GM21529 (cell line): ENCODE data around the gene EXOC2.
A peak's percentile ranks its signal among the peaks of the same experiment; 100 is the strongest.
"Not testable (repeated sequence)": the region's sequence is repeated elsewhere in the genome, so short reads cannot be mapped to it uniquely, and the experiment has no call there.

Source experiments
- ATAC-seq: cut with Tn5 transposase; IDR thresholded peaks from one replicate; pipeline ENCODE4 v1.9.1; 2021; ENCODE audit not compliant: unreplicated experiment

Gene EXOC2

DNA sequence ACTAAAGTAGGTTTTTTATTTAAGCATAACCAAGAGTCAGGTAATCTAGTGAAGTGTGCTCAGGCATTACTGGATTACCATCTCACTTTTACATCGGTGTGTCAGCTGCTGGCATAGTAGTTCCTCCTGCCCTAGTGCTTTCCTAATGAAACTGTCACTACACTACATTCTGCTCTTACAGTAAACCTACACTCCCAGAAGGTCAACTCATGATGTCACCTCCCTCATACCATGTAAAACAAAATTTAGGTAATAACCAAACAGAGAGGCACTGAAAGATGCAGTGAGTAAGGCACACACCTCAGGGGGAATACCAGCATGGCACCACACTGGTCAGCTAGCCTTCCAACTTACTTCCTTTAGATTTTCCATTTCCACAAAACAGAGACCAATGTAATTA, 59.3 kb downstream of the EXOC2 start:
- no peak for ATAC-seq

DNA sequence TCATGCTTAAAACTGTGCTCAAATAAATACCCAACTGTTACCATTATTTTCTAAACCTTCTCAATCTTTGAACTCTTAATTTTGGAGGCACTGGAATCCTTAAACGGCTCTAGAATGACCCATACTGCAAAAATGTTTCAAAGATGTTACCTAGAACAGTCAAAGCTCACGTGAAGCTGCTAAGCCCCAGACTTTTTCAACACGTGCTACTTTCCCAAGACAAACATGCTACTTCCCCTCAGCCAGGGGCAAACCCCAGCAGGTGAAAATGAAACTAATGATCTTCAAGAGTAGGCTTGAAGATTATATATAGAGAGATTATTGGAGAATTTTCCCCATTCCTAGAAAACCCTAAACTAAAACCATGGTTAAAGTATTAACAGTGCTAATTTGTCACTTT, 64.2 kb downstream of the EXOC2 start:
- no peak for ATAC-seq

DNA sequence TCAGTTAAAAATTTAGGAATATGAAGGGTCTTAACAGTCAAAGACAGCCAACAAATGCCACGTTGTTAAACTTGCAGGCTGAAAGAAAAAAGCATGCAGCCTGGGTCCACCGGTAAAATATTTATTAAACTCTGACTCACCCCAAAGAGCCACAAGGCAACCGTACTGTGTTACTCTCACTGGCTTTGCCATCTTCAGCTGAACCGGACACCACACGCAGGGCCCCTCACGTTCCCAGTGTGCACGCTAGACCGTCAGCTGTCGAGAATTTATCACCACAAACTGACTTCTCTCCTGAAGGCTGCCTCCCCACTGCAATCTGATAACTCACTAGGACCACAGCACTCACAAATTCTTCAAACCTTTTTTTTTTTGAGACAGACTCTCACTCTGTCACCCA, 66.7 kb downstream of the EXOC2 start:
- ATAC-seq: no peak

DNA sequence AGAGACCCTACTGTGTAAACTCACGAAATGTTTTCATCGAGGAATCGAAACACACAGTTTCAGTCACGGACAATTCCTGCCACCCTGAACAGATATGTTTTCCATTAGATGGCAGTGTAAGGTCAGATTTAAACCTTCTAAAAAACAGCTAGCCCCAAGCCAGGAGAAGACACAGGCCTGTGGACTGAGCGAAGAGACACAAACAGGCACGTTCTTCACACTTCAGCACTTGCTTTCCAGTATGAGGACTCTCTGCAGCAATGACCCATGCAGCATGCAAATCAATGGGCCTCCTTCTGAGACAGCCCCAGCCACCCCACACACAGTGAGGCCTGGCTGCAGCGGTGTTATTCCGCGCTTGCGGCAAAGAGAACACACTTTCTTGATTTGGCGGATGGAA, 68.0 kb downstream of the EXOC2 start:
- ATAC-seq: no peak

DNA sequence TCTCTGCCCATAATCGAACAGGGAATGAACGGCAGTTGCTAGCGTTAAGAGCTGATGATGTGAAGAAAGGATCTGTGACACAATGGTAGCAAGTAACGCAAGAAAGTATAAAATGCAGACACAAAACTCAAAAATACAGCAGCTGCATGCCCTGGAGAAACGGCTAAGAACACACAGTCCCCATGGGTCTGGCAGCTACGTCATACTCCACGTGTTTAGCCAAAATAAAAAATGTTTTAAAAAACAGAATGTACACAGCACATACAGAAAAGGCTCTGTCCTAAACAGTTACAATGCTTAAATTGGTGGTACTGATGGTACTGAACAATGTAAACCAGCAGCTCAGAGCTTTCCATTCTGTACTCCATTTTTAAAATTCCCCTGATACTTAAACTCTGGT, 70.5 kb downstream of the EXOC2 start:
- ATAC-seq: no peak

DNA sequence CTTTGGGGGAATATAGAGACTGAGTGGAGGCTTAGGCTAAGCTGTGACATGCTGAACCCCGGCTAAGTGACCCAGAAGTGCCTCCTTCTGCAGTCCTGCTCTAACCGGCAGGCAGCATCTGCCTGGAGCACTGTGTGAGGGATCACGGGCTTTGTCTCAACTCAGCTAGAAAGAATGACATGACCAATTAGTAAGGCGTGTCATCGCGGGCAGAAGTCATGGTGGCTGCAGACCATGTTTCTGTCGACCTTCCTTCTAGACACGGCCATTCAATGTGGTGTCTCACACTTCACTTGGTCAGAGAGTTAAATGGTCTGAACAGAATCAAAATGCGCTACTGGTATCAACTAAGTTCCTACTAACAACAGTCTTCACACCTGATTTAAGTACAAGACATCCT, 71.0 kb downstream of the EXOC2 start:
- no peak for ATAC-seq

DNA sequence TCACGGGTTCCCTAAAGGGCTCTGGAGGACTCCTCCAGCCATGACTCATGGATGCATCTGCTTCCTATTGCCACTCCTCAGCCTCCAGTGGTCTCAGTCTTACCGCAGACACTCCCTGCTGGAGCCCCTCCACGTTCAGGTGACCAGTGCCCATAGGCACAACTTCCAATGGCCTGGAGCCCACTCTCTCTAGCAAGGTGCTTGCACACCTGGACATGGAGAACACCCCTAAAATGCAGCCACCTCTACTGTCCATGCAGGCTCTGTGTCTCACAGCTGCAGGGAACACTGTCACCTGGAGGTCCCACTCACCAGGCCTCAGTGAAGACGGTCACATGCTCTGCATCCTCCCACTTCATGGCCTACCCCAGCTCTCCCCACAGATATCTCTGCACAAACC, 72.0 kb downstream of the EXOC2 start:
- no peak for ATAC-seq

DNA sequence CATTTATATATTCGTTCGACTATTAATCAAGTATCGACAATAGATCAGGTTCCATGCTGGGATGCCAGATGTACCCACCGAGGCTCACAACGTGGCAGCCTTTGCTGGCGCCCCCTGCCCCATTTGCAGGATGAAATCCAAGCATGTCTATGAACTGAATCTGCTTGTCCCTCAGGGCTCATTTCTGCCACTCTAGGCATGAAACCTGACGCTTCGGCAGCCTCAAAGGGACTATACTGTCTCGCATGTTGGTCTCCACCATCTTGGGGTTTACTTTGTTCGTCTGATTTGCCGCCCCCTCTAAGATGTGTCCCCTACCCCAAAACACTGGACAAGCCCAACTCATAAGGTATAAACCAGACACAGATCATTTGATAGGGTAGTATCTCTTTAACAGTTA, 72.8 kb downstream of the EXOC2 start:
- ATAC-seq: no peak

DNA sequence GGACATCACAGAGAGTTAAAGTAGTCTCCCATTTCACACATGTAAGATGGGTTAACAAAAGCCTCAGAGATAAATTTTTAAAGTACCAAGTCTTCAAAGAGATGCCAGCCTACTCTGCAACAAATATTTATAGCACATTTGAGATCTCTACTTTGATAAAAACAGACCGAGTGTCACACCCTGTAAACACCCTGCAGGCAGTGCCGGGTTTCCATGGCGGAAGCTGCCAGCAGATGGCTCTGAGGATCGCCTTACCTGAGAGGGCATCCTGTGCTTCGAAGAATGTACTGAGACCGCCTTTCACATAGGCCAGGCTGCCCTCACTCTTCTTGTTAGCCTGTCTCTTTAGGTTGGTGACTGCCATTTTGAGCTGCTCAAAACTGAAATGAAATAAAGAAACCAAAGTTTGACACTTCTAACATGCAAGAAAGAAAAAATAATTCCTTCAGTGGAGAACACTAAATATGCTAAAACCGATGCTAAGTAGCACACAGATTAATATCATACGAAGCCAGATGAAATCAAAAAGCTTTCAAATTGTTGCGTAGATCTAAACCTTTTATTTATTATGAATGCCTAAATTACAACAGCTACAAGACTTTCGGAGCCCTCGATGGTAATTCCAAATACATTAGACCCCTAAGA, 75.4 kb downstream of the EXOC2 start:
- no peak for ATAC-seq

DNA sequence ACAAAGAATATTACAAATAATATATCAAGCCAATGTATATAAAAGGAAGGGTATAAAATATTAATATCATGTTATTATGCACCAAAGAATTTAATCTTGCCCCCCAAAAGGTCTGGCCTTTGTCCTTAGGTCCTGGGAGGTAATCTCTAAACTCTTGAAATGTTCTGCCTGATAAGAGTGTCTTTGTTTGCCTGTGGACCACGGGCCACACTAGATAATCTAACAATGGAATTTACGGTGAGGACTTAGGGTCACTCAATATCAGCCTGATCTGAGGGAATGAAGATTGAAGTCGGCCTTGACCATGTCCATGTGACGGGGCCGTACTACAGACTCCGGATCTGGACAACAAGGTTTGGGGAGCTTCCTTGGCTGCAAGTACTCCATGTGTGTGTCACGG, 79.0 kb downstream of the EXOC2 start:
- ATAC-seq: no peak

DNA sequence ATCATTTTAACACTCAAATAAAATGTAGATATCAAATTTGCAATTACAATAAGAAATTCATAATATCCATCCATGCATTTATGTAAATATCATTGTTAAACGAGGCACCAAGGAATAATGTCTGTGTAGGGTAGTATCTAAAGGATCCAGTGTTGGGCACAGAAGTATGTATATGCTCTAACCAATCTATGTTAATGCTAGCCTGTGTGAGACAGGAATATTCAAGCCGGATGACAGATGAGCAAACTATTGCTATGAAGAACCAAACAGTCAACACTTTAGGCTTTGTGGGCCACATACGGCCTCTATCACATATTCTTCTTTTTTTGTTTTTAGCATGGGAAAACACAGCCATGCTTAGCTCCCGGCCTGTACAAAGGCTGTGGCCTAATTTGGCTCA, 81.0 kb downstream of the EXOC2 start:
- ATAC-seq: no peak

DNA sequence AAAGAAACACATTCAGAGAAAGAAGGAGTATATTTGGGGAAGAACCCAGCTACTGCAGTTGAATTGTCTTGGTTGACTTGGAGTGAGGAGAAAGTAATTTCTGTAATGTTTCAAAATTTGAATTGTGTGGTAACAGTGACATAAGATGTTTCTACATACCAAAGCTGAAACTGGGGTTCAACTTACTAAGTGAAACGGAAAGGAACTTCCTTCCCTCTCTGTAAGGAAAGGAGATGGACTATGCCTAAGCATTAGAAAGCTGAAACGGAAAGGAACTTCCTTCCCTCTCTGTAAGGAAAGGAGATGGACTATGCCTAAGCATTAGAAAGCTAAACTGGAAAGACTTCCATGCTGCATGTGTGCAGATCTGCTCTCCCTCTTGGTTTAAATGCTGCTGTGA, 82.1 kb downstream of the EXOC2 start:
- no peak for ATAC-seq

DNA sequence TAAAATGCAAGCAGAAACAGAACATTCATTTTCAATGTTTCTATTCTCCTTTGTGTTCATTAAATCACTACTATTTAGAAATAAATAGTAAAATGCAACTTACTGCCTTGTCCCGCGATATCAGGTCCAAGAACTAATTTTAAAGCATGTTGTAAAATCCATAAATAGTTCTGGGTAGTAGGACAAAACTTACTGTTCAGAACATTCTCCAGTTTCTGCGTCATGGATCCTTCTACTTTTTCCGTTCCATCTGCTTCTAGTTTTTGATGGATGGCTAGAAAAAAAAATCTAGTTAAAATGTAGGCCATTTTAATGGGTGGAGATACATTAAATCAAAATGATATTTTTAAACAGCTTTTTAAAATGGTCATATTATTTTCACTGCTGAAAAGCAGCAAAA, 83.0 kb downstream of the EXOC2 start:
- no peak for ATAC-seq

DNA sequence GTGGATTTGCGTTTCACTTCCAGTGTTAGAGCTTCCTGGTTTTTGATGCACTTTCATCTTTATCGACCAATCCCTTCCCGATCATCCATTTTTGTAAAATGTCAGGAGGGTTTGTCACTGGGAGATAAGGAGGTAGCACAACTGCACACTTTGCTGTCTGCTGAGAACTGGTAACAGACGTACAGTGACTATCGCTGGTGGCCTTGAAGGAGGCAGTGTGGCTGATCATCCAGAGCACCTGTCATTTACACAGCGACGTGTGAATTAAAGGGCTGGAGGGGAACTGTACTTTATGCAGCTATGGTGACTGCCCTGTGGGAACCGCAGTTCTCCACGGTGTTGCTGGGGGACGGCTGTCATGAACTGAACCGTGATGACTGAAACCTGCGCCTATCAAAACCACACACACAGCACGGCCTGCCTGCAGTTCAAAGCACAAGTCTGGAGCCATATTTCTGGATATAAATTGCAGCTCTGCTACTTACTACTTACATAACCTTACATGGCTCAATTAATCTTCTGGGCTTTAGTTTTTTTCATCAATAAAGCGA, 86.0 kb downstream of the EXOC2 start:
- ATAC-seq: no peak

DNA sequence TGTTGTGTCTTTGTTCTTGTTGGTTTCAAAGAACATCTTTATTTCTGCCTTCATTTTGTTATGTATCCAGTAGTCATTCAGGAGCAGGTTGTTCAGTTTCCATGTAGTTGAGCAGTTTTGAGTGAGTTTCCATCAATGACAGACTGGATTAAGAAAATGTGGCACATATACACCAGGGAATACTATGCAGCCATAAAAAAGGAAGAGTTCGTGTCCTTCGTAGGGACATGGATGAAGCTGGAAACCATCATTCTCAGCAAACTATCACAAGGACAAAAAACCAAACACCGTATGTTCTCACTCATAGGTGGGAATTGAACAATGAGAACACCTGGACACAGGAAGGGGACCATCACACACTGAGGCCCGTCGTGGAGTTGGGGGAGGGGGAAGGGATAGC, 87.0 kb downstream of the EXOC2 start:
- not testable (repeated sequence) for ATAC-seq

DNA sequence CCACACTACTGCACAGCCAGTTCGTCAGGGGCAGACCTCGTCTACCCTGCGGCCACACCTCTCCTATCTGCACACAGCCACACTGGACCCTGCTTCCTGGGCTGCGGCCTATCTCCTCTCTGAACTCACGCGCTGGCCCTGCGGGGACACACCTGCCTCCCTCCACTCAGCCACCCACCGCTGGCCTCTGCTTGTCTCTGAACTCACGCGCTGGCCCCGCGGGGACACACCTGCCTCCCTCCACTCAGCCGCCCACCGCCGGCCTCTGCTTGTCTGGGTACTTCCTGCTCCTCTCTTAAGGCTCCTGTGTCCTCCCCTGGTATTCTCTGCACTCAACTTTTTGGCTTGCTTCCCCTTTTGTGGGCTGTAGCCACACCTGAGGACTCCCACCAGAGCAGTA, 88.4 kb downstream of the EXOC2 start:
- no peak for ATAC-seq

DNA sequence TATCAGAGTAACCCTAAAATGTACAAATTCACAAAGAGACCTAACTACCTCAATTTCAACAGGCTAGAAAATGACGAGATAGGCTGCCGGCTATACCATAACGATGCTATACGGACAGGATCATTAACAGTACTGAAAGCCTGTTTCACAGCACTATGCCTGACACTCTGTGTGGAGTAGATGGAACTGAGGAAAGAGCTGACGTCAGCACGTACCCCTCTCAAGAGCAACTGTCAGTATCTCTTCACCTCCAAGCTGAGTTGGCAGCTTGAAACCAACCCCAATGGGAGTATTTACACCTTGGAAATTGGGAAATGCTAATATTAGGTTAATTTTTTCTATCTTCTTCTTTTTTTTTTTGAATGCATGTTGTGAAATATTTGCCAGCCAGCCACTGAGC, 89.7 kb downstream of the EXOC2 start:
- ATAC-seq: no peak

DNA sequence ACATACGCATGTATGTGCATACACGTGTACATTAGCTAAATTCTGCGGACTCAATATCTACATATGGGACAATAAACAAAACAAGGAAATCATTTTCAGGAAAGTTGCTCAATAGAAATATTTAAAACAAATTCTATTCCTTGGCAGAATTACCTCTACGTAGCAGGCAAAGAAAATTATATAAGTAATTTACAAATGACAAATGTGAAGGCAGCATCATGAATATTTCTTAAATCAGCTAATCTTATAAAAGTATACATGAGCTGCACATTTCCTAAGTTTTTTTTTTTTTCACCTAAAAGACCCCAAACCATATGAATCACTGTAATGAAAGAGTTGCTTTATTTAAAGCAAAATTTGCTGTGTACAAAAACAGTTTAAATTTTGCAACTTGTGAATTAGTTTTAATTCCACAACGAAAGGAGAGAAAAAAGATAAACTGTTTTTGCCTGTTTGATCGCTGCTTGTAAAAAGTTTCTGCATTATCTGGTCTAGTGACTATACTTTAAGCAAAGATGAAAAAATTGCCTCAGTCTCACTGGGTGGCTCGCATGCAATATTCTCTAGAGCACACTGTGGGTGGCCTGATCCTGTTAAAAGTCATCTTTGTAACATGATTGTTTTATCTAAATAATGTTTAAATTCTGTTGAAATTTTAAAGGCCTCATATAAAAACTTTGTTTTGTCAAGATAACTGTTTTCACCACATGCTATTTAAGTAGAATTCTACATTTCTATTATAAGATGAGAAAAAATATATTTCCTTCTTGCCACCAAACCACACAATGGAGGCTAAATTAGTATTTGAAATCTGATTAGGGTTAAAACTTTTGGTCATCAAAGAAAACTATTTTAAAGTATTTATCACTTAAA, 93.1 kb downstream of the EXOC2 start:
- ATAC-seq: no peak

DNA sequence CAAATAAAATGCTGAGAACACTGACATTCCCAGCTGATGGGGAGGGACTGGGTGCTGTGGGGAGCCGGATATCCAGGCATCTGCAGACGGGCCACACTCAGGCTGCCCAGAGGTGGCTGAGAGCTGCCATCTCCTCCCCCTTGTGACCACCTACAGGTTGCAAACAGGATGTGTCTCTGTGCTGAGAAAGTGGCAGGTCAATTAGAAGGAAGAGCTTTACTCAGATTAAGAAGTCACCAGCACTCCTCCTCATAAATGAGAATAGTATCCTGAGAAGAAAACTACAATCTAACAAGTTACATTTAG, 99.1 kb downstream of the EXOC2 start:
- no peak for ATAC-seq

DNA sequence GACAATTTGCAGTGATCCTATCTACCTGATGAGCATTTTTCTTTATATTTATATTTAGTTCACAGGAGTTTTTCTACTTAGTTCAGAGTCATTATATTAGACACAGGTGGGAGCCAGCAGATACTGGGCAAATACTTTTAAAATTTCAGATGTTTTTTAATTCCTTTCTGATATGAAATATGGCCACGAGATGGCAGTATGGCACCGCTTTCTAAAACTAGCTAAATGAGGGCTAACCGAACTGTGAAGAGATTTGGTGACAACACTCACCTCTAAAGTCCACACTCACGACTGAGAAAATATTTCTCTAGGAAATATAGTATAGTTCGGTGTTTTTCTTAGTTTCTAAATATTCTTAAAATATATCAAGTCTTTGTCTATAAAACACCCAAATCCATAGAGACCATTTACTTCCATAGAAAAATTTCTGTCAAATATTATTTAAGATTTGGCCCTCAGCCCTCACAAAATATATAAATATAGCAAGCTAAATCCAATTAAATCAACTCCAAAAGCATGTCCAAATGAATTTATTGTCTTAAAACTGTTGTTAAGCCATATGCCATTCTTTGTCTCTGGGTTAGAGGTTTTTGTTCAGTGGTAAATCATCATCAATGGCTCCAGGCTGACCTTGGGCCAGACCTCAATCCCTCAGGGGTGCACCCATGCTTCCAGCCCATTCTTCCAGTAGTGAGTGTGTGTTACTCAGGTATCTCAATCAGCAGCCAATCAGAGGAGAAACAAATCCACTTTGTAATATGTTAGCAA, 99.6 kb downstream of the EXOC2 start:
- ATAC-seq: peak; percentile 57

DNA sequence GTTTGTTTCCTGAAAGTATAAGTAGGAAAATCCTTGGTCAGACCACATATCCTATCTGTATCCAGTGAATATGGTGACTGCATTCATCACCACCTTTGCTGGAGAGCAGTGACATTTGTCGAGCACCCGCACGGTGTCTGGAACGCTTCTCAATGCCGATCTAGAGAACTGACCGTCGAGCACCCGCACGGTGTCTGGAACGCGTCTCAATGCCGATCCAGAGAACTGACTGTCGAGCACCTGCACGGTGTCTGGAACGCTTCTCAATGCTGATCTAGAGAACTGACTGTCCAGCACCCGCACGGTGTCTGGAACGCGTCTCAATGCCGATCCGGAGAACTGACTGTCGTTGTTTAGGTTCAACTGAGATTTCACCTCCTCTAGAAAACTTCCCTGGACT, 103.8 kb downstream of the EXOC2 start:
- no peak for ATAC-seq

DNA sequence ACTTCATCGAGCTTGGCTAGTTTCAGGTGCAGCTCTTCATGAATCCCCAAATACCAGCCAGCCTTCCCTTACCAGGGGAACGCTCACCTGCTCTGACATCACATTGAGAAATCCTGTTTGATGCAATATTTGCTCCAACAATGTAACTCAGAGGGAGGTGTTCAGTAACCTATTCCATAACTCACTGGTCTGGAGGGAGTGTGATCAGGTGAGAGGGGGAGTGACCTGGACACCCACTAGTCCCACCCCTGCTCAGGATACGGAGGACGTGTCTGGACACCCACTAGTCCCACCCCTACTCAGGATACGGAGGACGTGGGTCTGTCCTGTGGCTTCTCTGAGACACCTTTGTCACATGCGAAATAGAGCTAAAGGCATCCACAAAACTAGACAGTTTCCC, 106.4 kb downstream of the EXOC2 start:
- no peak for ATAC-seq
